PC-3 (cell line): ENCODE measurements around the gene TADA2B. TPM values are rescaled to one million over a fixed set of nuclear protein-coding genes. Genes with fewer than 3 reads are reported as not detected.

Experiments
- ATAC-seq: fragments of 200-7000 bp; cut with Tn5 transposase; 2 replicates; pipeline ENCODE4 v1.9.1; 2020; ENCODE audit warnings: mild to moderate bottlenecking, moderate library complexity
- BruUV-seq: library from RNA; stranded (reverse); fragments of 400-500 nt; replicated peaks from 2 replicates; lab custom pipeline; 2021; lab: Mats Ljungman, UMichigan
- CTCF ChIA-PET: fragments of 300-600 bp; sonication (Branson Sonifier 250); formaldehyde crosslinking; loops from one replicate; lab custom pipeline; 2022; ENCODE audit warnings: antibody characterized with exemption; lab: Charles Lee
- POLR2A ChIA-PET: fragments of 300-600 bp; sonication (Branson Sonifier 250); formaldehyde crosslinking; loops from one replicate; lab custom pipeline; 2022; ENCODE audit warnings: antibody characterized with exemption; ENCODE audit not compliant: unreplicated experiment; lab: Charles Lee
- DNase-seq: peaks from one replicate; pipeline ENCODE4 v3.0.0-alpha.2; 2015
- H2AFZ ChIP-seq: fragments of 300-600 bp; sonication (generic); 2 replicates; pipeline ENCODE4 v1.6.0; 2016; ENCODE audit warnings: antibody characterized with exemption, low read length
- H3F3A ChIP-seq: fragments of 300-600 bp; sonication (generic); one replicate; pipeline ENCODE4 v1.6.0; 2017; ENCODE audit warnings: antibody characterized with exemption, low read length, control low read depth, mild to moderate bottlenecking; ENCODE audit not compliant: unreplicated experiment
- H3K27ac ChIP-seq: fragments of 300-600 bp; sonication (generic); 2 replicates; pipeline ENCODE4 v1.5.1; 2016; ENCODE audit warnings: mild to moderate bottlenecking, low read length
- H3K27me3 ChIP-seq: fragments of 300-600 bp; sonication (generic); 2 replicates; pipeline ENCODE4 v1.6.1; 2016; ENCODE audit warnings: low read length, mixed read lengths
- H3K36me3 ChIP-seq: fragments of 300-600 bp; sonication (generic); 2 replicates; pipeline ENCODE4 v1.6.1; 2016; ENCODE audit warnings: low read depth, mixed run types, low read length, mixed read lengths
- H3K4me1 ChIP-seq: fragments of 300-600 bp; sonication (generic); 2 replicates; pipeline ENCODE4 v1.5.1; 2016; ENCODE audit warnings: low read length; ENCODE audit not compliant: insufficient read depth
- H3K4me2 ChIP-seq: fragments of 300-600 bp; sonication (generic); 2 replicates; pipeline ENCODE4 v1.6.0; 2016; ENCODE audit warnings: low read length
- H3K4me3 ChIP-seq: fragments of 300-600 bp; sonication (generic); 2 replicates; pipeline ENCODE4 v1.5.1; 2016; ENCODE audit warnings: mild to moderate bottlenecking, low read length, mixed read lengths
- H3K79me2 ChIP-seq: fragments of 300-600 bp; sonication (generic); 2 replicates; pipeline ENCODE4 v1.6.1; 2017; ENCODE audit warnings: low read length, mixed read lengths
- H3K9ac ChIP-seq: fragments of 300-600 bp; sonication (generic); 2 replicates; pipeline ENCODE4 v1.6.0; 2016; ENCODE audit warnings: mild to moderate bottlenecking, low read length
- H3K9me2 ChIP-seq: fragments of 300-600 bp; sonication (generic); replicated peaks from 2 replicates; pipeline ENCODE4 v1.6.1; 2016; ENCODE audit warnings: mixed run types, low read length, mixed read lengths
- H3K9me3 ChIP-seq: fragments of 300-600 bp; sonication (generic); 2 replicates; pipeline ENCODE4 v1.6.1; 2016; ENCODE audit warnings: low read length, mixed read lengths
- H4K20me1 ChIP-seq: fragments of 300-600 bp; sonication (generic); 2 replicates; pipeline ENCODE4 v1.6.1; 2016; ENCODE audit warnings: low read length, mixed read lengths
- EZH2 ChIP-seq: fragments of 300-600 bp; sonication (generic); IDR thresholded peaks from one replicate; pipeline ENCODE4 v1.6.1; 2017; ENCODE audit warnings: antibody characterized with exemption, mild to moderate bottlenecking, low read length; ENCODE audit not compliant: unreplicated experiment
- EZH2phosphoT487 ChIP-seq: fragments of 300-600 bp; sonication (generic); IDR thresholded peaks from 2 replicates; pipeline ENCODE4 v1.6.1; 2018; ENCODE audit warnings: mild to moderate bottlenecking, antibody characterized with exemption, low read length, borderline replicate concordance
- intact Hi-C: fragments of 100-400 bp; cut with micrococcal nuclease; formaldehyde crosslinking; loops from 2 replicates; pipeline ENCODE4 v1.9.0; 2023
- total RNA-seq: library from RNA; depleted of rRNA; stranded (reverse); fragments of >200 nt; gene quantifications from 2 replicates; pipeline ENCODE4 v1.2.3, GENCODE V29; 2014
- TF ChIP-seq, protein P1 (sequence below): fragments of 300-600 bp; sonication (generic); conservative IDR thresholded peaks from 2 replicates; pipeline ENCODE4 v1.5.1; 2017; ENCODE audit warnings: antibody characterized with exemption, low read depth, mild to moderate bottlenecking, low read length

The TADA2B gene
- total RNA-seq, 1 experiment from 2014 or later, result 14.7 TPM

- ChIA-PET POLR2A (interaction anchor here (0.6 kb wide), 2 partner anchors 46 to 242 kb away, joined by 4 to 18 read pairs; partner anchors contain the start of gene GRPEL1), CTCF (interaction anchor here (0.5 to 1.0 kb wide), 2 partner anchors 13 to 21 kb away, joined by 3 read pairs; partner anchors contain the start of gene TADA2B)
- Histone ChIP-seq H3K27me3 (no peaks in the 10 kb centered on the region), H3K4me2 (peak overlapping the region; percentile 71), H4K20me1 (no peaks in the 10 kb centered on the region), H3K9me3 (no peaks in the 10 kb centered on the region), H3K27ac (peak overlapping the region; percentile 87), H3K9me2 (no peaks in the 10 kb centered on the region), H3K79me2 (no peaks in the 10 kb centered on the region; the same call in 1 of the 2 replicates), H3K4me3 (no peak overlapping the region), H3K9ac (peak overlapping the region; percentile 50), H3F3A (no peaks in the 10 kb centered on the region), H2AFZ (no peak overlapping the region), H3K4me1 (peaks cover 11% of the 10 kb centered on the region), H3K36me3 (peaks cover 3% of the 10 kb centered on the region)
- DNase-seq (peak; percentile 91), ATAC-seq (peak; percentile 99)
- TF ChIP-seq EZH2 (no peak), EZH2phosphoT487 (no peak)
- TF ChIP-seq, protein P1, sequence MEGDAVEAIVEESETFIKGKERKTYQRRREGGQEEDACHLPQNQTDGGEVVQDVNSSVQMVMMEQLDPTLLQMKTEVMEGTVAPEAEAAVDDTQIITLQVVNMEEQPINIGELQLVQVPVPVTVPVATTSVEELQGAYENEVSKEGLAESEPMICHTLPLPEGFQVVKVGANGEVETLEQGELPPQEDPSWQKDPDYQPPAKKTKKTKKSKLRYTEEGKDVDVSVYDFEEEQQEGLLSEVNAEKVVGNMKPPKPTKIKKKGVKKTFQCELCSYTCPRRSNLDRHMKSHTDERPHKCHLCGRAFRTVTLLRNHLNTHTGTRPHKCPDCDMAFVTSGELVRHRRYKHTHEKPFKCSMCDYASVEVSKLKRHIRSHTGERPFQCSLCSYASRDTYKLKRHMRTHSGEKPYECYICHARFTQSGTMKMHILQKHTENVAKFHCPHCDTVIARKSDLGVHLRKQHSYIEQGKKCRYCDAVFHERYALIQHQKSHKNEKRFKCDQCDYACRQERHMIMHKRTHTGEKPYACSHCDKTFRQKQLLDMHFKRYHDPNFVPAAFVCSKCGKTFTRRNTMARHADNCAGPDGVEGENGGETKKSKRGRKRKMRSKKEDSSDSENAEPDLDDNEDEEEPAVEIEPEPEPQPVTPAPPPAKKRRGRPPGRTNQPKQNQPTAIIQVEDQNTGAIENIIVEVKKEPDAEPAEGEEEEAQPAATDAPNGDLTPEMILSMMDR, result no peak
- no TSS peak for BruUV-seq
- intact Hi-C loops, result no loop called here
Measured at GRCh38 chr4:7021930-7022664, 21.1 kb upstream of the TADA2B start.

DNA sequence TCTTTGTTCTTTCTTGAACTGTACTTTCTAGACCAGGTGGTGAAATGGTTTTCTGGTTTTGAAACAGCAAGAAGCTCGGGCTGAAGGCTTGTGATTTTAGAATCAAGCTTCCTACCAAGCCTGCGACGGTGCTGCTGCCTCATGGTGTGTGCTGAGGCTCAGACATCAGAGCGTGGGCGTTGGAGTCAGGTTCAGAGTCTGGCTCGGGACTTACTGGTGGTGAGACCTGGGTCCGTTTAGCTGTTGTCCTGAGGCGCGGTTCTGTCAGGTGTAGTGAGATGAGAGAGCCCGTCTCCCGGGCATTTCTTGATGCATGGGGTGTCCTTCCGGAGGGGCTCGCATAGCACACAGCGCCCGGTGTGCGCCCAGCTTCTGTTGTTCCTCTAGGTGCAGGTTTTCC is 19.7 kb upstream of the TADA2B start:
- Histone ChIP-seq H3K79me2 (no peaks in the 10 kb centered on the region; the same call in 1 of the 2 replicates), H3K4me1 (peaks cover 11% of the 10 kb centered on the region), H3K27ac (no peak overlapping the region), H3F3A (no peaks in the 10 kb centered on the region), H4K20me1 (no peaks in the 10 kb centered on the region), H3K4me3 (no peak overlapping the region), H3K9ac (no peak overlapping the region), H3K9me3 (no peaks in the 10 kb centered on the region), H3K36me3 (peaks cover 3% of the 10 kb centered on the region), H2AFZ (no peak overlapping the region), H3K4me2 (no peak overlapping the region), H3K9me2 (no peaks in the 10 kb centered on the region), H3K27me3 (no peaks in the 10 kb centered on the region)
- CTCF ChIA-PET, result interaction anchor here (0.6 kb wide), 1 partner anchor 19 kb away, joined by 3 read pairs; a partner anchor contains a TSS
- TF ChIP-seq EZH2phosphoT487 (no peak), EZH2 (no peak)
- TF ChIP-seq, protein P1, result no peak
- DNase-seq (no peak), ATAC-seq (no peak)
- POLR2A ChIA-PET, result no interaction called here
- no TSS peak for BruUV-seq
- intact Hi-C loops, result no loop called here

- no peak overlapping the region for H3K9ac ChIP-seq
- no peaks in the 10 kb centered on the region for H3K27me3 ChIP-seq
- no peak overlapping the region for H3K27ac ChIP-seq
- H3K9me3 ChIP-seq, result no peaks in the 10 kb centered on the region
- DNase-seq (no peak), ATAC-seq (no peak)
- ChIA-PET CTCF (interaction anchor here (0.6 kb wide), 1 partner anchor 19 kb away, joined by 3 read pairs; a partner anchor contains a TSS), POLR2A (no interaction called here)
- peaks cover 3% of the 10 kb centered on the region for H3K36me3 ChIP-seq
- H2AFZ ChIP-seq, result no peak overlapping the region
- no peak overlapping the region for H3K4me3 ChIP-seq
- no peaks in the 10 kb centered on the region for H4K20me1 ChIP-seq
- H3K9me2 ChIP-seq, result no peaks in the 10 kb centered on the region
- H3K79me2 ChIP-seq, result no peaks in the 10 kb centered on the region; the same call in 1 of the 2 replicates
- no TSS peak for BruUV-seq
- no peaks in the 10 kb centered on the region for H3F3A ChIP-seq
- no peak overlapping the region for H3K4me2 ChIP-seq
- H3K4me1 ChIP-seq, result peaks cover 11% of the 10 kb centered on the region
- intact Hi-C loops, result no loop called here
- TF ChIP-seq EZH2, result no peak
- TF ChIP-seq, protein P1, result no peak
- TF ChIP-seq EZH2phosphoT487, result no peak
Measured at GRCh38 chr4:7023901-7024300, 19.3 kb upstream of the TADA2B start.
